Thoracic aorta (tissue), 2 donors: ENCODE measurements around the gene PTPMT1. TPM values are rescaled to one million over a fixed set of nuclear protein-coding genes. Genes with fewer than 3 reads are reported as not detected.
A peak's percentile ranks its signal among the peaks of the same experiment; 100 is the strongest.

Source experiments
- ATAC-seq: fragments of 150-250 bp; one replicate; pipeline ENCODE4 v1.8.0; 2017; ENCODE audit warnings: low read depth; ENCODE audit not compliant: insufficient number of reproducible peaks, low FRiP score
- DNase-seq: peaks from one replicate; pipeline ENCODE4 v3.0.0-alpha.2; 2020; ENCODE audit warnings: low spot score
- H3K27ac ChIP-seq, 2 donors: fragments of 200-600 bp; sonication (generic); 1 replicate in 1 of 2; 2 replicates in 1 of 2; pipeline ENCODE4 v1.5.1; 2016; ENCODE audit warnings: mild to moderate bottlenecking in 2 of 2, moderate library complexity in 2 of 2
- H3K27me3 ChIP-seq: fragments of 200-600 bp; sonication (generic); replicated peaks from 2 replicates; pipeline ENCODE4 v1.6.0; 2016; ENCODE audit warnings: mild to moderate bottlenecking; ENCODE audit not compliant: insufficient read depth
- H3K36me3 ChIP-seq: fragments of 200-600 bp; sonication (generic); one replicate; pipeline ENCODE4 v1.5.1; 2016
- H3K4me1 ChIP-seq, 2 donors: fragments of 200-600 bp; sonication (generic); 1 replicate in 1 of 2; 2 replicates in 1 of 2; pipeline versions ENCODE4 v1.5.1 to v1.6.0; 2016; ENCODE audit warnings: low read depth in 2 of 2, mild to moderate bottlenecking in 1 of 2; ENCODE audit not compliant: control insufficient read depth in 1 of 2
- H3K4me3 ChIP-seq: fragments of 200-600 bp; sonication (generic); 2 replicates; pipeline ENCODE4 v1.5.1; 2016; ENCODE audit warnings: mild to moderate bottlenecking
- H3K9me3 ChIP-seq: fragments of 200-600 bp; sonication (generic); 2 replicates; pipeline ENCODE4 v1.5.1; 2016
- total RNA-seq, 2 donors: library from RNA; depleted of rRNA; stranded (reverse); fragments of >200 nt; gene quantifications; one replicate each; pipeline versions ENCODE4 v1.1.0 to v1.2.3, GENCODE V29; 2016
- TF ChIP-seq, protein P1 (sequence below): fragments of 200-600 bp; sonication (generic); IDR thresholded peaks from one replicate; pipeline ENCODE4 v1.5.1; 2019; ENCODE audit warnings: antibody characterized with exemption

The PTPMT1 gene
- total RNA-seq, 2 donors from 2014 or later = 69.9 to 112 TPM

- Histone ChIP-seq H3K27ac (no peak overlapping the region), H3K9me3 (no peaks in the 10 kb centered on the region), H3K27me3 (no peaks in the 10 kb centered on the region), H3K4me1 (peaks cover 9 to 18% of the 10 kb centered on the region in 2 donors), H3K36me3 (peaks cover 28% of the 10 kb centered on the region), H3K4me3 (no peak overlapping the region)
- no peak for DNase-seq
- TF ChIP-seq, protein P1, sequence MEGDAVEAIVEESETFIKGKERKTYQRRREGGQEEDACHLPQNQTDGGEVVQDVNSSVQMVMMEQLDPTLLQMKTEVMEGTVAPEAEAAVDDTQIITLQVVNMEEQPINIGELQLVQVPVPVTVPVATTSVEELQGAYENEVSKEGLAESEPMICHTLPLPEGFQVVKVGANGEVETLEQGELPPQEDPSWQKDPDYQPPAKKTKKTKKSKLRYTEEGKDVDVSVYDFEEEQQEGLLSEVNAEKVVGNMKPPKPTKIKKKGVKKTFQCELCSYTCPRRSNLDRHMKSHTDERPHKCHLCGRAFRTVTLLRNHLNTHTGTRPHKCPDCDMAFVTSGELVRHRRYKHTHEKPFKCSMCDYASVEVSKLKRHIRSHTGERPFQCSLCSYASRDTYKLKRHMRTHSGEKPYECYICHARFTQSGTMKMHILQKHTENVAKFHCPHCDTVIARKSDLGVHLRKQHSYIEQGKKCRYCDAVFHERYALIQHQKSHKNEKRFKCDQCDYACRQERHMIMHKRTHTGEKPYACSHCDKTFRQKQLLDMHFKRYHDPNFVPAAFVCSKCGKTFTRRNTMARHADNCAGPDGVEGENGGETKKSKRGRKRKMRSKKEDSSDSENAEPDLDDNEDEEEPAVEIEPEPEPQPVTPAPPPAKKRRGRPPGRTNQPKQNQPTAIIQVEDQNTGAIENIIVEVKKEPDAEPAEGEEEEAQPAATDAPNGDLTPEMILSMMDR = no peak
- no peak for ATAC-seq
Measured at GRCh38 chr11:47573321-47573720, 7.9 kb downstream of the PTPMT1 start.

- DNase-seq (no peak), ATAC-seq (no peak)
- no peak overlapping the region for H3K27ac ChIP-seq
- TF ChIP-seq, protein P1 = no peak
- H3K36me3 ChIP-seq = peaks cover 36% of the 10 kb centered on the region
- peaks cover 16 to 30% of the 10 kb centered on the region in 2 donors for H3K4me1 ChIP-seq
- no peaks in the 10 kb centered on the region for H3K27me3 ChIP-seq
- H3K4me3 ChIP-seq = peak overlapping the region; percentile 89
- H3K9me3 ChIP-seq = no peaks in the 10 kb centered on the region
Measured at GRCh38 chr11:47577460-47578041, 12.2 kb downstream of the PTPMT1 start.

- DNase-seq = peak; percentile 74
- Histone ChIP-seq H3K36me3 (peaks cover 36% of the 10 kb centered on the region), H3K4me1 (peaks cover 16 to 30% of the 10 kb centered on the region in 2 donors), H3K9me3 (no peaks in the 10 kb centered on the region), H3K4me3 (peak within 1 kb of the TSS; percentile 89), H3K27me3 (no peaks in the 10 kb centered on the region), H3K27ac (peak within 1 kb of the TSS; percentile 48 to 72)
- TF ChIP-seq, protein P1 = no peak
- ATAC-seq = peak; percentile 74
Measured at GRCh38 chr11:47578524-47579494, 13.4 kb downstream of the PTPMT1 start, which contains the start of the genes KBTBD4 and NDUFS3. Gene KBTBD4 (minus strand): TSS chr11:47578970. CDS start chr11:47578951, 19 bp downstream. Gene NDUFS3 (plus strand): TSS chr11:47579074. CDS start chr11:47579092, 18 bp downstream.

GRCh38 chr11:47583844-47584243, 18.4 kb downstream of the PTPMT1 start:
- Histone ChIP-seq H3K4me3 (no peak overlapping the region), H3K36me3 (peaks cover 31% of the 10 kb centered on the region), H3K27me3 (no peaks in the 10 kb centered on the region), H3K9me3 (no peaks in the 10 kb centered on the region), H3K27ac (no peak overlapping the region), H3K4me1 (peaks cover 7 to 12% of the 10 kb centered on the region in 2 donors)
- DNase-seq = no peak
- no peak for ATAC-seq
- TF ChIP-seq, protein P1 = no peak
